NCI-H2196 treated with DMSO at 0.1 percent for 48 hours (cell line): ENCODE results near the gene TFCP2.

Source experiments
- DNase-seq: peaks from one replicate; lab custom pipeline; 2025; ENCODE audit not compliant: unreplicated experiment; lab: John Stamatoyannopoulos, UW

The TFCP2 gene

DNA sequence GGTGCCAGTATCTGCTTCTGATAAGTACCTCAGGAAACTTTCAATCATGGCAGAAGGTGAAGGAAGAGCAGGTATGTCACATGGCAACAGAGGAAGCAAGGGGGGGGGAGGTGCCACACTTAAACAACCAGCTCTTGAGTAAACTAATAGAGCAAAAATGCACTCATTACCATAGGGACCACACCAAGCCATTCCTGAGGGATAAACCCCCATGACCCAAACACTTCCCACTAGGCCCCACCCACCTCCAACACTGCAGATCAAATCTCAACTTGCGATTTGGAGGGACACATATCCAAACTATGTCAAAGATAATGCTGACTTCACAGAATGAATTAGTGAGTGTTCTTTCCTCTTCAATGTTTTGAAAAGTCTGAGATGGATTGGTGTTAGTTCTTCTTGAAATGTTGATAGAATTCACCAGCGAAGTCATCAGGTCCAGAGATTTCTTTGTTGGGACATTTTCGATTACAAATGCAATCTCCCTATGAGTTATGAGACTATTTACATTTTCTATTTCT lies 16.6 kb downstream of the TFCP2 start:
- no peak for DNase-seq

DNA sequence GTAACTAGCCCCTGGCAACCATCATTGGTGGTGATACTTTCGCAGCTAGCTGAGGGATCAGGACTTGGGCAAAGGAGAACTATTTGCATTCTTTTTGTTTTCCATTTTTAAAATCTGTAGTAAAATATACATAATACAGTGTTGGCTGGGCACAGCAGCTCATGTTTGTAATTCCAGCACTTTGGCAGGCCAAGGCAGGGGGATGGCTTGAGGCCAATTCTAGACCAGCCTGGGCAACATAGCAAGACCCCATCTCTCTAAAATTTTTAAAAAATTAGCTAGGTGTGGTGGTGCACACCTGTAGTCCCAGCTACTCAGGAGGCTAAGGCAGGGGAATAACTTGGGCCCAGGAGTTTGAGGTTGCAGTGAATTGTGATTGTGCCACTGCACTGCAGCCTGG lies 20.0 kb downstream of the TFCP2 start:
- DNase-seq: no peak

- no peak for DNase-seq
Measured at GRCh38 chr12:51150777-51151176, 22.2 kb downstream of the TFCP2 start.

GRCh38 chr12:51147309-51147708 lies 25.6 kb downstream of the TFCP2 start:
- DNase-seq: no peak

GRCh38 chr12:51139292-51139844 lies 33.6 kb downstream of the TFCP2 start:
- DNase-seq: no peak

GRCh38 chr12:51132693-51133092 lies 40.2 kb downstream of the TFCP2 start:
- DNase-seq: no peak

- no peak for DNase-seq
Measured at GRCh38 chr12:51131745-51132521, 41.0 kb downstream of the TFCP2 start.

DNA sequence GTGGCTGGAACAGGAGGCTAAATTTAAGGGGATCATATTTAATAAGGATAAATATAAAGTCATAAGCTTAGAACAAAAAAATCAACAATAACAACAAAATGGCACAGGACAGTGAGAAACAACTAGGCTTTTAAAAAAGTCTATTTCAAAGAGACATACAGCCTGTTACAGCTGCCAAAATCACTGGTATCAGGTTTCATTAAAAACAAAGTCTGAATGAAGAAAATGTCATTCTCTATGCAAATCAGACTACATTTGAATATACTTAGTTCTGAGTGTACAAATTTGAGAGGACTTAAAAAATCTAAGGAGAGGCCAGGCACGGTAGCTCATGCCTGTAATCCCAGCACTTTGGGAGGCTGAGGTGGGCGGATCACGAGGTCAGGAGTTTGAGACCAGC lies 44.0 kb downstream of the TFCP2 start:
- no peak for DNase-seq

DNA sequence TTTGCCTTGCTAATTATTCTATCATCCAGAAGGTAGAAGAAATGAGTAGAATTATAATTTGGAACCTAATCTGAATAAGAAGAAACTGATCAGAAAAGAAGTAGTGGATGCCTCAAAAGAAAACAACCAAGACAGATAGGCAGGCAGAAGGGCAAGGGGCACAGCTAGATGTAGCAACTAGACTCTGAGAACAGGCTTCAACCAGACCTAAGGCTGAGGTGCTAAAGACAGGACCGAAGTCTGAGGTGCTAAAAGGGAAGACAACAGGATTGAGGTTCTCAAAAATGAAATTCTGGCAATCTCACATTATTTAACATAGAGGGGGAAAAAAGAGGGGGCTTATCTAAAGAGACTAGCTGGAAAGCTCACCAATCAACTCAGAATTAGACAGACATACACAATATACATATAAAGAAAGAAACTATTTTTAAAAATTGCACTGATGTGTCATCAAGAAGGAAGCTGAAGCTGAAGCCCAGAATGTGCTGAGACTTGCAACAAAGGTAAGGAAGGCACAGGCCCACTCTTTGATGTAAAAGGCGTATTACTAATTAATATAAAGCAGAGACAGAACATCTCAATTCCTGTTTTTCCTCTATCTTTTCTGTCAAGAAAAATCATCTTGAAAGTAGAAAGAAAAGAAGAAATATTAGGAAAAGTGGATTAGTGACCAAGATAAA lies 45.7 kb downstream of the TFCP2 start:
- no peak for DNase-seq

DNA sequence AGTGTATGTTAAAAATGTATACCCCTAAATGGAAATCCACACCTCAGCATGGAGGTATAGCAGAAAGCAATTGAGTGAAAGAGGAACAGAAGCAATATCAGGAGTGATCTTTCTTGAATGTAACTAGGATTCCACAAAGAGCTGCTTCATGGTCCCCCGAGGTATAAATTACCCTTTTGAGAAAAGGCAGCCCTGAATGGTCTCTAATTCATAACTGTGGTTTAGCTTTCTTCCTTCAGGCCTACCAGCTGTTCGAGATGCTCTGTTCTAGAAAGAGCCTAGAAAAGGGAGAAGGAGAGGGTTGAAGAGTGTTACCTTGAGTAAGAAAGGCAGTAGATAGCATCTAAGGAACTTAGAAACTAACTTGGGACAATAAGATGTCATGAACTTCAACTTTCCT lies 46.6 kb downstream of the TFCP2 start:
- no peak for DNase-seq

GRCh38 chr12:51124504-51124903 lies 48.4 kb downstream of the TFCP2 start:
- no peak for DNase-seq

- no peak for DNase-seq
Measured at GRCh38 chr12:51122844-51123243, 50.1 kb downstream of the TFCP2 start.

GRCh38 chr12:51118706-51119105 lies 54.2 kb downstream of the TFCP2 start:
- DNase-seq: no peak

GRCh38 chr12:51115533-51115932 lies 57.4 kb downstream of the TFCP2 start:
- DNase-seq: no peak

- no peak for DNase-seq
Measured at GRCh38 chr12:51108136-51108535, 64.8 kb downstream of the TFCP2 start.

DNA sequence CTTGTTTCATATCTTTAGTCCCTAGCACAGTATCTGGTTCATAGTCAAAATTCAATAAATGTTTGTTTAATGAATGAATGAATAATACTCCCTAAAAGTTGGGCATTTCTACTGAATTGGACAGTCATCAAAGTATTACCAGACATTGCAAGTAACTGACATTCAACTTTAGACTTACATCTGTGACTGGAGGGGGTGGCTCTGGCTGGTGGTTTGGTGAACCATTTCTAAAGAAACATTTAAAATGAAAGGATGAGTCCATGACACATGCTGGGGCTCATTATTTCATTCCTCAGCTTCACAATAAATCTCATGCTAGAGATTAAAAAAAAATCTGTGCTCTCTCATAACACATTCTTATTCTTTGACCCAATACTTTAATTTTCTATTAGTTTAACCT lies 69.0 kb downstream of the TFCP2 start:
- DNase-seq: no peak

GRCh38 chr12:51098611-51099010 lies 74.3 kb downstream of the TFCP2 start:
- DNase-seq: no peak

- no peak for DNase-seq
Measured at GRCh38 chr12:51090705-51091229, 82.2 kb downstream of the TFCP2 start.

GRCh38 chr12:51087818-51088217 lies 85.1 kb downstream of the TFCP2 start:
- DNase-seq: no peak

GRCh38 chr12:51086933-51087332 lies 86.0 kb downstream of the TFCP2 start:
- no peak for DNase-seq

DNA sequence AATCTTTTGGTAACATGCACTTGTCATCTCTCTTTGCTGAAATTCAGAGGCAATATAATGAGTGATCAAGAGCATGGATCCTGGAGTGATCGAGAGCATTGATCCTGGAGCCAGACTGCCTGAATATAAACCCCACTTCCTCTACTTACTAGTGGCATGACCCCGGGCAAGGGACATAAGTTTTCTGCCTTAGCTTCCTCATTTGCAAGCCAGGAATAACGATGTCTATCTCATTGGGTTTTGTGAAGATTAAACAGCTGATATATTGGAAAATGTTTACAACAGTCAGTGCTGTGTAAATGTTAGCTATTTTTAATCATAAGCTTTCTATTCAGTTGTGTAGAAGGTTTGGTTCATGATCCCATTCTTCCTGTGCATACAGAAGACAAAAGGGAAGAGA lies 87.2 kb downstream of the TFCP2 start:
- no peak for DNase-seq
